Parathyroid adenoma (tissue), 2 donors: ENCODE data around the gene PEX6.

Experiments used
- H2AFZ ChIP-seq: fragments of 300-600 bp; sonication (generic); one replicate; pipeline ENCODE4 v1.7.0; 2017; ENCODE audit warnings: antibody characterized with exemption, mild to moderate bottlenecking
- H3K27ac ChIP-seq: fragments of 300-600 bp; sonication (generic); one replicate; pipeline ENCODE4 v1.7.0; 2017
- H3K27me3 ChIP-seq: fragments of 300-600 bp; sonication (generic); one replicate; pipeline ENCODE4 v1.7.0; 2017; ENCODE audit warnings: low read length; ENCODE audit not compliant: control insufficient read depth, insufficient read depth
- H3K36me3 ChIP-seq: fragments of 300-600 bp; sonication (generic); one replicate; pipeline ENCODE4 v1.7.0; 2017; ENCODE audit warnings: low read length; ENCODE audit not compliant: control insufficient read depth, insufficient read depth
- H3K4me1 ChIP-seq: fragments of 300-600 bp; sonication (generic); one replicate; pipeline ENCODE4 v1.7.0; 2017; ENCODE audit warnings: control low read depth
- H3K4me2 ChIP-seq: fragments of 300-600 bp; sonication (generic); one replicate; pipeline ENCODE4 v1.7.0; 2017; ENCODE audit warnings: low read length
- H3K4me3 ChIP-seq: fragments of 300-600 bp; sonication (generic); one replicate; pipeline ENCODE4 v1.7.0; 2017; ENCODE audit warnings: low read depth, low read length
- H3K79me2 ChIP-seq: fragments of 300-600 bp; sonication (generic); one replicate; pipeline ENCODE4 v1.7.0; 2017; ENCODE audit warnings: control low read depth
- H3K9ac ChIP-seq: fragments of 300-600 bp; sonication (generic); one replicate; pipeline ENCODE4 v1.7.0; 2017; ENCODE audit warnings: mild to moderate bottlenecking
- H3K9me3 ChIP-seq: fragments of 300-600 bp; sonication (generic); one replicate; pipeline ENCODE4 v1.7.0; 2017; ENCODE audit warnings: low read length; ENCODE audit not compliant: control insufficient read depth
- CTCF ChIP-seq: fragments of 300-600 bp; sonication (generic); IDR thresholded peaks from one replicate; pipeline ENCODE4 v1.7.0; 2017; ENCODE audit warnings: antibody characterized with exemption, mild to moderate bottlenecking
- donor health status: primary hyperparathyroidism.

PEX6 gene

GRCh38 chr6:42978839-42979522 lies at the start of gene PEX6:
Gene PEX6, minus strand, starts transcription at chr6:42979181. Its CDS starts 31 bp downstream, at chr6:42979150.
- H3K27ac ChIP-seq = peak within 1 kb of the TSS; percentile 89
- H3K36me3 ChIP-seq = no peaks in the 10 kb centered on the region
- no peaks in the 10 kb centered on the region for H3K9me3 ChIP-seq
- peak within 1 kb of the TSS; percentile 85 for H3K4me3 ChIP-seq
- no peaks in the 10 kb centered on the region for H3K27me3 ChIP-seq
- H3K4me1 ChIP-seq = peaks cover 16% of the 10 kb centered on the region
- H3K79me2 ChIP-seq = peaks cover 12% of the 10 kb centered on the region
- TF ChIP-seq CTCF = no peak
- peak within 1 kb of the TSS; percentile 92 for H3K9ac ChIP-seq
- H2AFZ ChIP-seq = peak within 1 kb of the TSS; percentile 99
- H3K4me2 ChIP-seq = peak within 1 kb of the TSS; percentile 86

GRCh38 chr6:43026365-43026764 lies 47.4 kb upstream of the PEX6 start:
- Histone ChIP-seq H3K4me3 (no peak overlapping the region), H3K27ac (no peak overlapping the region), H3K79me2 (no peaks in the 10 kb centered on the region), H3K27me3 (no peaks in the 10 kb centered on the region), H3K36me3 (no peaks in the 10 kb centered on the region), H3K9ac (no peak overlapping the region), H2AFZ (no peak overlapping the region), H3K9me3 (no peaks in the 10 kb centered on the region), H3K4me2 (no peak overlapping the region), H3K4me1 (peaks cover 6% of the 10 kb centered on the region)
- TF ChIP-seq CTCF = no peak

- no peak for TF ChIP-seq CTCF
- Histone ChIP-seq H3K79me2 (no peaks in the 10 kb centered on the region), H3K9me3 (no peaks in the 10 kb centered on the region), H3K4me3 (no peak overlapping the region), H3K9ac (no peak overlapping the region), H3K27ac (no peak overlapping the region), H3K4me2 (no peak overlapping the region), H3K27me3 (no peaks in the 10 kb centered on the region), H3K4me1 (peaks cover 11% of the 10 kb centered on the region), H3K36me3 (no peaks in the 10 kb centered on the region), H2AFZ (no peak overlapping the region)
Observed at GRCh38 chr6:43024436-43024835, 45.5 kb upstream of the PEX6 start.

GRCh38 chr6:43021270-43022047 lies 42.5 kb upstream of the PEX6 start, which contains the start of gene RRP36:
Gene RRP36, plus strand, starts transcription at chr6:43021623. Its CDS starts 32 bp downstream, at chr6:43021655.
- peak within 1 kb of the TSS; percentile 83 for H3K27ac ChIP-seq
- peak within 1 kb of the TSS; percentile 94 for H3K4me2 ChIP-seq
- H3K79me2 ChIP-seq = peaks cover 10% of the 10 kb centered on the region
- peak within 1 kb of the TSS; percentile 90 for H3K4me3 ChIP-seq
- no peaks in the 10 kb centered on the region for H3K36me3 ChIP-seq
- H3K4me1 ChIP-seq = peaks cover 17% of the 10 kb centered on the region
- H3K9me3 ChIP-seq = no peaks in the 10 kb centered on the region
- no peak for TF ChIP-seq CTCF
- H3K27me3 ChIP-seq = no peaks in the 10 kb centered on the region
- peak within 1 kb of the TSS; percentile 6 for H3K9ac ChIP-seq
- peak within 1 kb of the TSS; percentile 89 for H2AFZ ChIP-seq
